Endothelial cell of umbilical vein (primary cell): ENCODE measurements around the gene PLP2. TPM values are rescaled to one million over a fixed set of nuclear protein-coding genes. Genes with fewer than 3 reads are reported as not detected.

Experiments used
- BruUV-seq: library from RNA; stranded (reverse); fragments of 400-500 nt; replicated peaks from 2 replicates; lab custom pipeline; 2021; lab: Mats Ljungman, UMichigan
- CTCF ChIA-PET: fragments of 300-600, 350-600 bp; sonication (Branson Sonifier 250); formaldehyde crosslinking; loops from one replicate; lab custom pipeline; 2021; ENCODE audit warnings: antibody characterized with exemption, inconsistent platforms; lab: Charles Lee
- POLR2A ChIA-PET: fragments of 300-600, 350-600 bp; sonication (Branson Sonifier 250); formaldehyde crosslinking; loops from one replicate; lab custom pipeline; 2021; ENCODE audit warnings: antibody characterized with exemption, inconsistent platforms; lab: Charles Lee
- DNase-seq: peaks from one replicate; pipeline ENCODE4 v3.0.0-alpha.2; 2011; ENCODE audit warnings: low read depth, low spot score
- FAIRE-seq: peaks from 2 replicates; lab custom pipeline; 2011; peaks lifted over from hg19 to GRCh38; lab: Jason Lieb, UNC
- H2AFZ ChIP-seq: 2 replicates; pipeline ENCODE4 v1.6.0; 2012; ENCODE audit warnings: low read depth, low read length, control low read depth, inconsistent platforms
- H3K27ac ChIP-seq: 2 replicates; pipeline ENCODE4 v1.5.1; 2011; ENCODE audit warnings: low read depth, mild to moderate bottlenecking, control low read depth, low read length, moderate library complexity; ENCODE audit not compliant: insufficient read depth
- H3K27me3 ChIP-seq, 2 experiments: 2 replicates each; pipeline versions ENCODE4 v1.6.0 to v1.6.1; 2011; ENCODE audit warnings: low read length in 2 of 2, mixed read lengths in 1 of 2; ENCODE audit not compliant: control insufficient read depth in 2 of 2, insufficient read depth in 2 of 2
- H3K36me3 ChIP-seq, 2 experiments: 2 replicates in 1 of 2; 3 replicates in 1 of 2; pipeline ENCODE4 v1.5.1; 2011; ENCODE audit warnings: low read length in 2 of 2, mild to moderate bottlenecking in 1 of 2, moderate library complexity in 1 of 2; ENCODE audit not compliant: control insufficient read depth in 2 of 2, insufficient read depth in 2 of 2; ENCODE audit errors: extremely low read depth in 1 of 2
- H3K4me1 ChIP-seq: 3 replicates; pipeline ENCODE4 v1.5.1; 2011; ENCODE audit warnings: mild to moderate bottlenecking, low read length; ENCODE audit not compliant: control insufficient read depth, insufficient read depth; ENCODE audit errors: extremely low read depth
- H3K4me2 ChIP-seq: 2 replicates; pipeline ENCODE4 v1.6.1; 2011; ENCODE audit warnings: low read length, control low read depth, mixed read lengths; ENCODE audit not compliant: insufficient read depth
- H3K4me3 ChIP-seq, 3 experiments: fragments of 200-600 bp in 1 of 3; sonication (generic), shearing (Covaris generic) in 1 of 3; replicated peaks in 1 of 3; 2 replicates each; pipeline ENCODE4 v1.5.1; 2011 to 2016; ENCODE audit warnings: control low read depth in 3 of 3, low read length in 3 of 3, mild to moderate bottlenecking in 2 of 3, inconsistent platforms in 1 of 3, low read depth in 1 of 3, moderate library complexity in 1 of 3; ENCODE audit not compliant: insufficient read depth in 1 of 3
- H3K79me2 ChIP-seq: 2 replicates; pipeline ENCODE4 v1.6.0; 2012; ENCODE audit warnings: low read length, inconsistent platforms; ENCODE audit not compliant: control insufficient read depth, insufficient read depth
- H3K9ac ChIP-seq: replicated peaks from 2 replicates; pipeline ENCODE3; 2011; ENCODE audit warnings: low read length, control low read depth; ENCODE audit not compliant: insufficient read depth; ENCODE audit errors: extremely low read depth
- H3K9me1 ChIP-seq: replicated peaks from 3 replicates; pipeline ENCODE4 v1.6.0; 2011; ENCODE audit warnings: mild to moderate bottlenecking, low read length; ENCODE audit not compliant: control insufficient read depth, insufficient read depth; ENCODE audit errors: extremely low read depth
- H3K9me3 ChIP-seq: replicated peaks from 2 replicates; pipeline ENCODE4 v1.5.1; 2012; ENCODE audit warnings: low read length, inconsistent platforms; ENCODE audit not compliant: control insufficient read depth, insufficient read depth
- H4K20me1 ChIP-seq: replicated peaks from 2 replicates; pipeline ENCODE3; 2011; ENCODE audit warnings: mild to moderate bottlenecking, low read length; ENCODE audit not compliant: control insufficient read depth, insufficient read depth; ENCODE audit errors: extremely low read depth
- CTCF ChIP-seq, 2 donors: IDR thresholded peaks; 1 replicate in 1 of 2; 2 replicates in 1 of 2; pipeline ENCODE4 v1.5.1; 2011; ENCODE audit warnings: low read length in 2 of 2, mild to moderate bottlenecking in 2 of 2, moderate library complexity in 2 of 2, control low read depth in 1 of 2, inconsistent platforms in 1 of 2, low read depth in 1 of 2; ENCODE audit not compliant: insufficient read depth in 1 of 2; ENCODE audit errors: extremely low read depth in 1 of 2
- EZH2 ChIP-seq: IDR thresholded peaks from 2 replicates; pipeline ENCODE4 v1.6.1; 2012; ENCODE audit warnings: borderline replicate concordance, low read depth, mild to moderate bottlenecking, moderate library complexity, low read length, inconsistent platforms; ENCODE audit not compliant: severe bottlenecking
- FOS ChIP-seq: IDR thresholded peaks from 2 replicates; pipeline ENCODE4 v1.6.1; 2011; ENCODE audit warnings: mild to moderate bottlenecking, low read length, moderate library complexity, borderline replicate concordance; ENCODE audit not compliant: insufficient read depth
- GATA2 ChIP-seq: IDR thresholded peaks from 2 replicates; pipeline ENCODE4 v1.7.0; 2011; ENCODE audit warnings: low read depth, mild to moderate bottlenecking, moderate library complexity, mixed read lengths, low read length; ENCODE audit not compliant: insufficient read length, insufficient read depth
- JUN ChIP-seq: IDR thresholded peaks from 2 replicates; pipeline ENCODE4 v1.6.1; 2011; ENCODE audit warnings: borderline replicate concordance, low read depth; ENCODE audit not compliant: insufficient read length, insufficient read depth
- MAX ChIP-seq: IDR thresholded peaks from 2 replicates; pipeline ENCODE4 v1.6.1; 2011; ENCODE audit not compliant: insufficient read depth, insufficient read length
- MYC ChIP-seq: IDR thresholded peaks from one replicate; pipeline ENCODE4 v1.6.1; 2011; ENCODE audit warnings: mild to moderate bottlenecking, low read depth, low read length
- POLR2A ChIP-seq: IDR thresholded peaks from 2 replicates; pipeline ENCODE4 v1.6.1; 2012; ENCODE audit warnings: low read depth, mild to moderate bottlenecking, control low read depth, low read length
- POLR2AphosphoS5 ChIP-seq: IDR thresholded peaks from 2 replicates; pipeline ENCODE4 v1.6.1; 2012; ENCODE audit warnings: low read depth, mild to moderate bottlenecking, control low read depth, low read length, moderate library complexity; ENCODE audit not compliant: insufficient read depth
- dilution Hi-C: fragments of 300-500 bp; cut with MboI; formaldehyde crosslinking; loops from one replicate; pipeline ENCODE4 v1.15.0; 2019; ENCODE audit warnings: low sequenced_read_pairs; ENCODE audit not compliant: extremely low pct_ligation_motif_present
- intact Hi-C: fragments of 100-400 bp; cut with micrococcal nuclease; formaldehyde crosslinking; loops from one replicate; pipeline ENCODE4 v1.10.0; 2022
- polyA plus RNA-seq, 4 experiments: library from polyadenylated mRNA; depleted of rRNA in 3 of 4; stranded (reverse) in 3 of 4; unstranded in 1 of 4; fragments of >200 nt; gene quantifications; 2 replicates each; pipeline versions ENCODE4 v1.2.1 to v1.2.3, GENCODE V29; 2011 to 2012; ENCODE audit warnings: missing spikeins in 1 of 4
- total RNA-seq: library from RNA; stranded (reverse); gene quantifications from 2 replicates; pipeline ENCODE4 v1.2.3, GENCODE V29; 2021

Gene PLP2
- total and polyA plus RNA-seq, 2 donors (not counting 3 experiments of a cell fraction or from before 2014, with no cell fraction given) = 153 to 277 TPM

- no peak overlapping the region for H3K4me3 ChIP-seq
- CTCF ChIA-PET = no interaction called here
These were observed 42.7 kb downstream of the PLP2 start for GRCh38 chrX:49214416-49214815.

GRCh38 chrX:49214996-49215526 lies 43.4 kb downstream of the PLP2 start:
- CTCF ChIA-PET = no interaction called here
- H3K9me3 ChIP-seq = no peaks in the 10 kb centered on the region
- H3K9me1 ChIP-seq = no peaks in the 10 kb centered on the region
- TF ChIP-seq GATA2 = no peak
- no peak for TF ChIP-seq MAX
- TF ChIP-seq POLR2AphosphoS5 = no peak
- no peak for TF ChIP-seq CTCF (IDR thresholded peaks at IDR 0.05; ENCODE audit: extremely low read depth in 1 of 2, insufficient read depth in 1 of 2, low read depth in 1 of 2, low read length in 2 of 2)
- TF ChIP-seq MYC = no peak
- no peak for TF ChIP-seq EZH2
- TF ChIP-seq JUN = no peak
- TF ChIP-seq POLR2A = no peak
- no peak for TF ChIP-seq FOS
- H3K9ac ChIP-seq = no peak overlapping the region
- H3K27me3 ChIP-seq = no peaks in the 10 kb centered on the region
- no peak overlapping the region for H3K4me2 ChIP-seq
- H3K27ac ChIP-seq = no peak overlapping the region
- H3K36me3 ChIP-seq = no peaks in the 10 kb centered on the region
- no peaks in the 10 kb centered on the region for H4K20me1 ChIP-seq
- H2AFZ ChIP-seq = no peak overlapping the region
- H3K79me2 ChIP-seq = no peaks in the 10 kb centered on the region
- no peak overlapping the region for H3K4me3 ChIP-seq
- no peaks in the 10 kb centered on the region for H3K4me1 ChIP-seq
- intact Hi-C loops = no loop called here
- POLR2A ChIA-PET = no interaction called here
- no TSS peak for BruUV-seq
- DNase-seq = no peak
- no peak for FAIRE-seq
- dilution Hi-C loops = no loop called here

More at GRCh38 chrX:49214416-49214815, 42.7 kb downstream of the PLP2 start:
- no peak overlapping the region for H3K4me2 ChIP-seq
- H3K9ac ChIP-seq = no peak overlapping the region
- no peaks in the 10 kb centered on the region for H3K9me1 ChIP-seq
- intact Hi-C loops = no loop called here
- FAIRE-seq (no peak), DNase-seq (no peak)
- no TSS peak for BruUV-seq
- no peak overlapping the region for H3K27ac ChIP-seq
- H3K27me3 ChIP-seq = no peaks in the 10 kb centered on the region
- H3K4me1 ChIP-seq = no peaks in the 10 kb centered on the region
- H2AFZ ChIP-seq = no peak overlapping the region
- no peak for TF ChIP-seq POLR2A
- TF ChIP-seq POLR2AphosphoS5 = no peak
- TF ChIP-seq JUN = no peak
- TF ChIP-seq EZH2 = no peak
- TF ChIP-seq FOS = no peak
- dilution Hi-C loops = no loop called here
- no peaks in the 10 kb centered on the region for H4K20me1 ChIP-seq
- H3K36me3 ChIP-seq = no peaks in the 10 kb centered on the region
- POLR2A ChIA-PET = no interaction called here
- H3K9me3 ChIP-seq = no peaks in the 10 kb centered on the region
- no peaks in the 10 kb centered on the region for H3K79me2 ChIP-seq
